ENCODE measurements around the gene ADAP2. TPM values are rescaled to one million over a fixed set of nuclear protein-coding genes. Genes with fewer than 3 reads are reported as not detected.

The ADAP2 gene
- total and polyA plus RNA-seq, 2 donors, result 8.1 to 13.8 TPM

GRCh38 chr17:31002047-31002446, 80.3 kb downstream of the ADAP2 start:
- Histone ChIP-seq H3K36me3 (ENCODE audit: control insufficient read depth in 2 of 2, insufficient read depth in 2 of 2, low read length in 1 of 2) (peaks cover 0 to 4% of the 10 kb centered on the region in 2 donors), H3K4me1 (ENCODE audit: control insufficient read depth in 2 of 2, insufficient read depth in 2 of 2, low read length in 2 of 2) (no peaks in the 10 kb centered on the region), H3K27ac (ENCODE audit: low read depth in 1 of 2, low read length in 1 of 2) (no peak overlapping the region), H3K9me3 (ENCODE audit: control insufficient read depth in 2 of 2, insufficient read depth in 1 of 2, low read length in 1 of 2) (no peaks in the 10 kb centered on the region), H3K27me3 (ENCODE audit: control insufficient read depth in 2 of 2, insufficient read depth in 1 of 2, low read length in 1 of 2) (peaks cover 0 to 2% of the 10 kb centered on the region in 2 donors), H3K4me3 (ENCODE audit: low read length in 2 of 2) (no peak overlapping the region)
- DNase-seq (ENCODE audit: low read depth in 6 of 9, low spot score in 9 of 9), result no peak
- WGBS, result 95% methylated on average over 7 of the region's 7 CpGs

DNA sequence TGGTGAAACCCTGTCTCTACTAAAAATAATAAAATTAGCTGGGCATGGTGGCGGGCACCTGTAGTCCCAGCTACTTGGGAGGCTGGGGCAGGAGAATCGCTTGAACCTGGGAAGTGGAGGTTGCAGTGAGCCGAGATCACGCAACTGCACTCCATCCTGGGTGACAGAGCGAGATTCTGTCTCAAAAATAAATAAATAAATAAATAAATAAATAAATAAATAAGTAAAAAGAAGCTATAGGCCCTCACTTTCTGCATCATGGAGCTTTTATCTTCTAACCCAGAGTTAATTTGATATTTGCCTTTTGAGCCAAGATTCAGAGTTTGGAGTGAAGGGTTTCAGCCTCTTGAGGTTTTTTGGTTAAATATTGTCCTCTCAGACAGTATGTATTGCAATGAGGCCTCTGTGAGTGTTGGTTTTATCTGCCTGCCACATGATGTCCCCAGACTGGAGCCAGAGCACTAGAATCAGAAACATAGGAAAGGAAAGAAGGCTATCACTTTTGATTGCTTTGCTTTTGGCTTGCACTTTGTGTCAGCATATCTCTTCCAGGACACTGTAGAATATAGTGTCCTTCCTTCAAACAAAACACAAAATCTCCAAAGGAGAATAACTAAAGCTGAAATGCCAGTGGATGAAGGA, 81.6 kb downstream of the ADAP2 start:
- Histone ChIP-seq H3K4me3 (ENCODE audit: low read length in 2 of 2) (no peak overlapping the region), H3K9me3 (ENCODE audit: control insufficient read depth in 2 of 2, insufficient read depth in 1 of 2, low read length in 1 of 2) (no peaks in the 10 kb centered on the region), H3K4me1 (ENCODE audit: control insufficient read depth in 2 of 2, insufficient read depth in 2 of 2, low read length in 2 of 2) (peaks cover 0 to 2% of the 10 kb centered on the region in 2 donors), H3K27ac (ENCODE audit: low read depth in 1 of 2, low read length in 1 of 2) (no peak overlapping the region), H3K36me3 (ENCODE audit: control insufficient read depth in 2 of 2, insufficient read depth in 2 of 2, low read length in 1 of 2) (no peaks in the 10 kb centered on the region), H3K27me3 (ENCODE audit: control insufficient read depth in 2 of 2, insufficient read depth in 1 of 2, low read length in 1 of 2) (peaks cover 2 to 11% of the 10 kb centered on the region in 2 donors)
- WGBS, result 96% methylated on average over 5 of the region's 5 CpGs
- DNase-seq (ENCODE audit: low read depth in 6 of 9, low spot score in 9 of 9), result no peak

GRCh38 chr17:31004160-31004559, 82.4 kb downstream of the ADAP2 start:
- Histone ChIP-seq H3K9me3 (ENCODE audit: control insufficient read depth in 2 of 2, insufficient read depth in 1 of 2, low read length in 1 of 2) (no peaks in the 10 kb centered on the region), H3K36me3 (ENCODE audit: control insufficient read depth in 2 of 2, insufficient read depth in 2 of 2, low read length in 1 of 2) (no peaks in the 10 kb centered on the region), H3K27me3 (ENCODE audit: control insufficient read depth in 2 of 2, insufficient read depth in 1 of 2, low read length in 1 of 2) (peaks cover 5 to 19% of the 10 kb centered on the region in 2 donors), H3K27ac (ENCODE audit: low read depth in 1 of 2, low read length in 1 of 2) (no peak overlapping the region), H3K4me3 (ENCODE audit: low read length in 2 of 2) (no peak overlapping the region), H3K4me1 (ENCODE audit: control insufficient read depth in 2 of 2, insufficient read depth in 2 of 2, low read length in 2 of 2) (peaks cover 7% of the 10 kb centered on the region in 2 donors)
- WGBS, result 93% methylated on average over 2 of the region's 2 CpGs
- no peak for DNase-seq (ENCODE audit: low read depth in 6 of 9, low spot score in 9 of 9)

- H3K9me3 ChIP-seq (ENCODE audit: control insufficient read depth in 2 of 2, insufficient read depth in 1 of 2, low read length in 1 of 2), result no peaks in the 10 kb centered on the region
- whole genome bisulfite sequencing, result 69% methylated on average over 9 of the region's 9 CpGs
- no peaks in the 10 kb centered on the region for H3K36me3 ChIP-seq (ENCODE audit: control insufficient read depth in 2 of 2, insufficient read depth in 2 of 2, low read length in 1 of 2)
- peak overlapping the region; percentile 45 to 64 for H3K4me3 ChIP-seq (ENCODE audit: low read length in 2 of 2)
- peaks cover 7 to 8% of the 10 kb centered on the region in 2 donors for H3K4me1 ChIP-seq (ENCODE audit: control insufficient read depth in 2 of 2, insufficient read depth in 2 of 2, low read length in 2 of 2)
- no peak overlapping the region for H3K27ac ChIP-seq (ENCODE audit: low read depth in 1 of 2, low read length in 1 of 2)
- peaks cover 5 to 20% of the 10 kb centered on the region in 2 donors for H3K27me3 ChIP-seq (ENCODE audit: control insufficient read depth in 2 of 2, insufficient read depth in 1 of 2, low read length in 1 of 2)
- no peak for DNase-seq (ENCODE audit: low read depth in 6 of 9, low spot score in 9 of 9)
Measured at GRCh38 chr17:31007695-31008373, 86.1 kb downstream of the ADAP2 start.

GRCh38 chr17:31008374-31009041, 86.8 kb downstream of the ADAP2 start:
- Histone ChIP-seq H3K4me1 (ENCODE audit: control insufficient read depth in 2 of 2, insufficient read depth in 2 of 2, low read length in 2 of 2) (peaks cover 7 to 8% of the 10 kb centered on the region in 2 donors), H3K9me3 (ENCODE audit: control insufficient read depth in 2 of 2, insufficient read depth in 1 of 2, low read length in 1 of 2) (no peaks in the 10 kb centered on the region), H3K27me3 (ENCODE audit: control insufficient read depth in 2 of 2, insufficient read depth in 1 of 2, low read length in 1 of 2) (peaks cover 5 to 20% of the 10 kb centered on the region in 2 donors), H3K4me3 (ENCODE audit: low read length in 2 of 2) (peak overlapping the region; percentile 45 to 64), H3K36me3 (ENCODE audit: control insufficient read depth in 2 of 2, insufficient read depth in 2 of 2, low read length in 1 of 2) (no peaks in the 10 kb centered on the region), H3K27ac (ENCODE audit: low read depth in 1 of 2, low read length in 1 of 2) (peak overlapping the region in 1 of 2 donors; percentile 58)
- 1% methylated on average over 65 of the region's 65 CpGs for WGBS
- peak in 3 of 9 donors; percentile 25 to 38 (median 26) for DNase-seq (ENCODE audit: low read depth in 6 of 9, low spot score in 9 of 9)

Other genes starting within 250 kb of the ADAP2 start
- gene CRLF3, start 97.3 kb upstream of the ADAP2 start, total RNA-seq, result 38.7 TPM
- 28.5 TPM for gene CRLF3, start 97.3 kb upstream of the ADAP2 start, polyA plus RNA-seq
- 9.3 TPM for gene ATAD5, start 90.0 kb upstream of the ADAP2 start, total RNA-seq
- gene ATAD5, start 90.0 kb upstream of the ADAP2 start, polyA plus RNA-seq, result 1.1 TPM
- 18.7 TPM for gene TEFM, start 15.7 kb upstream of the ADAP2 start, total RNA-seq
- 16.6 TPM for gene TEFM, start 15.7 kb upstream of the ADAP2 start, polyA plus RNA-seq
- gene RNF135, start 49.1 kb downstream of the ADAP2 start, total RNA-seq, result 6.7 TPM
- gene RNF135, start 49.1 kb downstream of the ADAP2 start, polyA plus RNA-seq, result 19.2 TPM
- gene NF1, start 173.0 kb downstream of the ADAP2 start, total RNA-seq, result 16.6 TPM
- gene NF1, start 173.0 kb downstream of the ADAP2 start, polyA plus RNA-seq, result 10.3 TPM